Stimulated activated memory B cell treated with anti-CD40 and anti-IgM and Interleukin-4, amounts not matched to agents 10 μg/mL and 1 μg/mL and 100 μg/mL, for 72 hours (primary cell): ENCODE data around the gene NUFIP1.

Experiments used
- ATAC-seq: fragments of 150-1000 bp; cut with Tn5 transposase; 2 replicates; pipeline ENCODE4 v1.10.0; 2021
- H3K27ac Mint-ChIP-seq: one replicate; pipeline ENCODE4 v1.8.0; 2022; ENCODE audit warnings: mild to moderate bottlenecking, mixed read lengths
- H3K27me3 Mint-ChIP-seq: one replicate; pipeline ENCODE4 v1.8.0; 2022; ENCODE audit warnings: mixed read lengths
- H3K36me3 Mint-ChIP-seq: one replicate; pipeline ENCODE4 v1.8.0; 2022; ENCODE audit warnings: mixed read lengths
- H3K4me1 Mint-ChIP-seq: one replicate; pipeline ENCODE4 v1.8.0; 2022; ENCODE audit warnings: mixed read lengths
- H3K4me3 Mint-ChIP-seq: one replicate; pipeline ENCODE4 v1.8.0; 2022; ENCODE audit warnings: mild to moderate bottlenecking, moderate library complexity, mixed read lengths
- H3K9me3 Mint-ChIP-seq: one replicate; pipeline ENCODE4 v1.8.0; 2022; ENCODE audit warnings: mixed read lengths

The NUFIP1 gene

DNA sequence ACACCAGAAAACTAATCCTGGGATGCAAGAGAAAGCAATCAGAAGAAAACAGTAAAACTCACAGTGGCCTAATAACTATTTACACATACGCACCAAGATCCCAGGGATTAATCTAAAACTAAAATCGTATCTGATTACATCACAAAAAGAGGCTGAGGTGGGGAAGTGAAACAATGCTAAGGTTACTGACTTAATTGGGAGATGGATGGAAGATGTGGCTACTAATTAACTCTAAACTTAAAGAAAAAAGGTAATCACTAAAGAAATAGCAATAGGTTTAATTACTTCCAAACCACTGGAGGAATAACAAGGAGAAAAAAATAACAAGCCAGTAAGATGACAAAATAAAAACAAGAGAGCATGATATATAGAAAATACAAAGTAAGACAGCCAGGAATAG, 50.4 kb downstream of the NUFIP1 start:
- ATAC-seq: no peak
- no peak overlapping the region for H3K4me3 Mint-ChIP-seq

DNA sequence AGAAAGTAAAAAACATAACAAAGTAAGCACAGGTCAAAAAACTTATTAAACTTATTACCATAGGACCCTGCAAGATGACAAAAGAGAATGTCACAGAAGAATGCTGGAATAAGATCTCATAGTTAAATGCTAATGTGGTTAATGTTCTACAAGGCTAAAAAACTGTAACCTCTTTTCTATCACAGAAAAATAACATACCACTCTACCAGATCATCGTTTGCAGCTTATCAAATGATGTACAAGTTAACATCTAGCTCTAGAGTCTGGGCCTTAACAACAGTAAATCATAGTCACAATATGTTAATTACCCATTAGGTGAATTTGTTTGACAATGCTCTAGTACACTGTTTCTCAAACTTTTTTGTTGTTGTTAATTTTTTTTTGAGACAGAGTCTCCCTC, 53.0 kb downstream of the NUFIP1 start:
- Mint-ChIP-seq H3K36me3 (peaks cover 5% of the 10 kb centered on the region), H3K27me3 (peaks cover 1% of the 10 kb centered on the region), H3K4me3 (no peak overlapping the region), H3K4me1 (no peaks in the 10 kb centered on the region), H3K9me3 (no peaks in the 10 kb centered on the region), H3K27ac (no peak overlapping the region)
- ATAC-seq: no peak

More for the DNA sequence above, 50.4 kb downstream of the NUFIP1 start:
- Mint-ChIP-seq H3K36me3 (peaks cover 12% of the 10 kb centered on the region), H3K27me3 (no peaks in the 10 kb centered on the region), H3K9me3 (no peaks in the 10 kb centered on the region), H3K27ac (no peak overlapping the region), H3K4me1 (no peaks in the 10 kb centered on the region)

DNA sequence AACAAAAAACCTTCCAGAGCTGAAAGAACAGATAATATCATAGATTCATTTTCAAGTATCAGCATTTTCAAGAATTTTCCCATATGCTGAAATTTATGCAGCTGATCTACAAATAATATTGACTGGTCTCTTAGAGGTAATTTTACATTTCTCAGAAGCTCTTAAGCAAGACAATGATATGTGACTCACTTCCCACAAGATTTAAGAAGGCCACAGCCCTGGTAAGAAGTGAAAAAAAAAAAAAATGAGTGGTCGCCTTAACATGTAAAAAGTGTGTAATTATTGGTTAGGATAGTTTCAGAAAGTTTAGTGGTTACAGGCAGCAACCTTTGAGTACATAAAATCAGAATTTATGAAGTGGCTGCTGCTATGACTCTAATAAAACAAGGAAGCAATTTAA, 54.5 kb downstream of the NUFIP1 start:
- H3K4me3 Mint-ChIP-seq: no peak overlapping the region
- H3K27me3 Mint-ChIP-seq: peaks cover 15% of the 10 kb centered on the region
- no peak overlapping the region for H3K27ac Mint-ChIP-seq
- no peak for ATAC-seq
- H3K9me3 Mint-ChIP-seq: no peaks in the 10 kb centered on the region
- H3K36me3 Mint-ChIP-seq: peaks cover 5% of the 10 kb centered on the region
- H3K4me1 Mint-ChIP-seq: no peaks in the 10 kb centered on the region

DNA sequence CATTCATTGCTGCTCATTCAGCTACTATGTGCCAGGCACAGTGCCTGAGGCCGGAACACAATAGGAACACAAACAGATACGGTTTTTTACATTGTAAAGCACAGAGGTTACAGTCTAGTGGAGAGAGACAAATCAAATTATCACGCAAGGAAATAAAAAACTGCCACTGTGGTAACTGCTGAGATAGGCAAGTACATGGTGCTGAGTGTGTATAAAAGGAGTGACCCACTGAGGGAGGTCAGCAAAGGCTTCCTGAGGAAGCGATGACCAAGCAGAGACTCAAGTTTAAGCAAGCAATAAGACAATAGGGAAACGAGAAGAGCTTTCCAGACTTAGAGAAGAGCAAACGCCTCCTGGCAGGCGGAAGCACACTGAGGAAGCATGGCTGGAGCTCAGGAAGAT, 56.4 kb downstream of the NUFIP1 start:
- Mint-ChIP-seq H3K27ac (no peak overlapping the region), H3K4me1 (no peaks in the 10 kb centered on the region), H3K4me3 (no peak overlapping the region), H3K27me3 (peaks cover 15% of the 10 kb centered on the region), H3K9me3 (no peaks in the 10 kb centered on the region), H3K36me3 (peaks cover 4% of the 10 kb centered on the region)
- ATAC-seq: no peak

DNA sequence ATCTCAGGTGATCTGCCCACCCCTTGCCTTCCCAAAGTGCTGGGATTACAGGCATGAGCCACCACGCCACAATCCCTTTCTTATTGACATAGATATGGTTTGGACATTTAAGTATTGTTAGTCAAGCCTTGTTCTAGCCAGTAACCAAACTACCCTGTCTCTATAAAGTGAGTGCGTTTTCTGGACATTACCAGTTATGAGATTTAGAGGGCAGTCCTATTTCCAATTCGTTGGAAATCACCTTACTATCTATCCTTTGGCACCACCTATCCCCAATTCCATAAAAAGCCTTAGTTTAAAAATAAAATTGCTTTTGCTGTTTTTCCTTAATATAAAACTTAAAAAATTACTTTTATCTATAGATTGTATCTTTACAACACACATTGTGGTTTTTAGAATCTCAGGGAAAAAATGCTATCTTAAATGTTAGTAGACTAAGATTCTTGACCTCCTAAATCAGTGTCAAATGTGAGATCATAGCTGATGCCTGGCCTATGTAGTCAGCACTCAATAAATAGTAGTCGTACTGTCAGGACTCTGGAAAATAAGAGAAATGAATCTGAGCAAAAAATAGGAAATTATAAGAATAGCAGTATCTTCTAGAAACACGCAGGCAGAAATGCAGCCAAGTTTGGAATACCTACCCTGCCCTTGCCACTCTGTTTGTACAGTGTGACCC, 57.0 kb downstream of the NUFIP1 start:
- H3K4me3 Mint-ChIP-seq: no peak overlapping the region
- H3K9me3 Mint-ChIP-seq: no peaks in the 10 kb centered on the region
- peaks cover 15% of the 10 kb centered on the region for H3K27me3 Mint-ChIP-seq
- H3K27ac Mint-ChIP-seq: no peak overlapping the region
- no peaks in the 10 kb centered on the region for H3K4me1 Mint-ChIP-seq
- no peak for ATAC-seq
- no peaks in the 10 kb centered on the region for H3K36me3 Mint-ChIP-seq

DNA sequence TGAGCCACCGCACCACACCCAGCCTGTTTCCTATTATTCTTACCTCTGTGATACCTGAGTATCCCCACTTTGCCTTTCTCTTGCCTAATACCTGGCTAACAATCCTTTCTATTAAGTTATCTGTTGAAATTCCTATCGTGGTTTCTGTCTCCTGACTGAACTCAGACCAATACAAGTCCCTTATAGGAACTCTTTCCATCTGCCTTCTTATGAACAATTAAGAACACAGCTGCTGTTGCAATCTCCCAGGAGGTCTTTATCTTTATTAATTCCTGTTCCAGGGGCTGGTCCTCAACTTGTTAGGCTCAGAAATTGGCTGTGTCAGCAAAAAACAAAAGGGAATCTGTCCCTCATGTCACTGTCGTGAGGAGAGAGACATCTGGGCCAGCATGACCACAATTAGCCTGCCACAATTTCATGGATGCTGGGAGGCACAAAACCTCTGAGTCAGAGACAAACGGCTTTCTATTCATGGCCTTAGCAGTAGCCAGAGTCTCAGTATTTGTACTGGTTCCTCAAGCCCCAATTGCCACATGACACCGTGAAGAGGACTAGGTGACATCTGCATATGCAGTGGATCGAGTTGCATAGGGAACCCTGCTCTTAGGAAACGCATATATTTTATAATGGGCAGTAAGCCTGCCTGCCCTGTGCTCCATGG, 58.2 kb downstream of the NUFIP1 start:
- no peak for ATAC-seq
- Mint-ChIP-seq H3K4me1 (no peaks in the 10 kb centered on the region), H3K27me3 (peaks cover 21% of the 10 kb centered on the region), H3K4me3 (no peak overlapping the region), H3K36me3 (no peaks in the 10 kb centered on the region), H3K27ac (no peak overlapping the region), H3K9me3 (no peaks in the 10 kb centered on the region)

DNA sequence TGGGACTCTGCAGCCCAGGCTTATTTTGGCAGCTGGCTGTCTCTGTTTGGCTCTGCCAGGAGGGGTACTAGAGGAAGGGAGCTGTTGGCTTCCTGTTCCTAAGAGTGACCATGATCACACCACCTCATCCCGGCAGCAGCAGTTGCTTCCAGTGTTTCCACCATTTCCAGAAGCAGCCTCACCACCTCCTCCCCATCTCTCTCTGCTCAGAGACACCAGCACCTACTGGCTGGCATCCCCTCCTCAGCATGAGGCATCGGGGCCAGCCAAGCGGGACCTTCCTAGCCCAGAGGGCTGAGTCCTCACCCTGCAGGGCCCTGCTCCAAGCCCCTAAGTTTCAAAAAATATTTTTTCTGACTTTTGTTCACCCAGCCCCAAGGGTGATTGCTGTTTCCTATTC, 59.0 kb downstream of the NUFIP1 start:
- H3K27me3 Mint-ChIP-seq: peaks cover 29% of the 10 kb centered on the region
- no peak overlapping the region for H3K27ac Mint-ChIP-seq
- no peak overlapping the region for H3K4me3 Mint-ChIP-seq
- H3K36me3 Mint-ChIP-seq: no peaks in the 10 kb centered on the region
- H3K9me3 Mint-ChIP-seq: no peaks in the 10 kb centered on the region
- no peak for ATAC-seq
- no peaks in the 10 kb centered on the region for H3K4me1 Mint-ChIP-seq

DNA sequence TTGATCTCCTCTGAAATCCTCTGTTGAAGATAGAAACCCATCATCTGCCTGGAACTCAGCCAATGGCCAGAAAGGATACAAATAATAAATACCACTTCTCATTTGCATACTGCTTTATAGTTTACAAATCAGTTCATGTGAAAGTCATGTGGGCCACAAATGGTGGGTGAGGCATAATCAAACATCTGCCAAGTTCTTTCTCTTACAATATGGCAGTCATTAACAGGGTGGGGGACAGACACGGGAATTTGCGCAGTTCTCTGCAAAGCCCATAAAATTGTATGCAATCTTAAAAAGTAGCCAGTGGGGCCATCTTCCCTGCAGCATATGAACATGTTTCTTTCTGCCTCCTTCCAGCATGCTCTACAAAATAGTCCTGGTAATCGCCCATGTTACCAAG, 59.6 kb downstream of the NUFIP1 start:
- Mint-ChIP-seq H3K27ac (no peak overlapping the region), H3K4me1 (no peaks in the 10 kb centered on the region), H3K27me3 (peaks cover 35% of the 10 kb centered on the region), H3K9me3 (no peaks in the 10 kb centered on the region), H3K36me3 (no peaks in the 10 kb centered on the region), H3K4me3 (no peak overlapping the region)
- ATAC-seq: no peak

DNA sequence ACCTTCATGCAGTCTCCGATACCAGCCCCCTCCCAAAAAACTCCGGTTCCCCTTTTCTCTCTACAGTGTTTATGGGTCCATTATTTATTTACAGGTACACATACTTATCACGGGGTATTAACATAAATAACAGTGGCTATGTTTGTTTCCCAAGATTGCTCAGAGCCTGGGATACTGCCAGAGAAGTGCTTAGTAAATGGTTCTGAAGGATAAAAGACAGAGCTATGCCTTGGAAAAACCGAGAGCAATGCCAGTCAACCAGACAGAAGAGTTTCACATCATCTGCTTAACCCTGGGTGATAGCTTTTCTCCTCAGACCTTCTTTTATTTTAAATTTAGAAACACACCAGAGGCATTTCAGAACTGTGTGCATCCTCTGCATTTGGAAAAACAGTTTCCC, 61.3 kb downstream of the NUFIP1 start:
- no peaks in the 10 kb centered on the region for H3K9me3 Mint-ChIP-seq
- ATAC-seq: no peak
- no peak overlapping the region for H3K27ac Mint-ChIP-seq
- H3K27me3 Mint-ChIP-seq: peaks cover 38% of the 10 kb centered on the region
- H3K4me1 Mint-ChIP-seq: no peaks in the 10 kb centered on the region
- H3K4me3 Mint-ChIP-seq: no peak overlapping the region
- H3K36me3 Mint-ChIP-seq: no peaks in the 10 kb centered on the region

DNA sequence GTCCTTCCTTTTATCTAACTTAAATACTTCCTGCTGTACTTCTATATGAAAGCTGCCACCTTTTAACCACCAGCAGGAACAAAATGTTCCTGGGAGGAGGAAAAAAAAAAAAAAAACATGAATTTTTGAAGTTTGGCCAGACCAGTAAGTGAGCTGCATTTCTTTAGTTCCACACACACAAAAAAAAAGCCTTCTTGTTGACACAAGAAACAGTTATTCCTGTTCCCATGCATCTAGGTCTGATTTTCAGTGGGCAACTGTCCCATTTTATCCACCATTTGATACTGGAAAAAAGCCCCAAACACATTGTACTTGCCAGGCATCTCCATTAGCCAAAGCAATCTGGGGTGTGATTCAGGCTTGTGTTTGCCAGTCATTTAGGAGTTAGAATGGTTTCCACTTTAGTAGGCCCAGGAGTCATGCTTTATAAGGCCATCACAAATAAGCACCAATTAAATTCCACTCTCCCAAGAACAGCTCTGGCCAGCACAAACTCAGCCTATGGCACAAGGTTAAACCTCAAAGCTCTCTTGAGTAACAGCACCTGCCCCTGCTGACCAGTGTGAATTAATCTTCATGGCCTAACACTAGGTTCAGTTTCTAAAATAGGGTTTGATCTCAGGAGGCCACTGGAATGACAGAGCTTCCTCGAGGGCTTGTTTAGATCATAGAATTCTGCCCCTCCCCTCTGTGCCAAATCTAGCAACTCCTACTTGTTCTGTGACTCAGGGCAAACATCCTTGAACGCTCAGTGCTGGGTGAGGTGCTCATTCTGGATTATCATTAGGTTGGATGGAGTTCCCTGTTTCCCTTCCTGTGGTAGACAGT, 67.1 kb downstream of the NUFIP1 start:
- no peak overlapping the region for H3K27ac Mint-ChIP-seq
- no peak for ATAC-seq
- no peak overlapping the region for H3K4me3 Mint-ChIP-seq
- H3K27me3 Mint-ChIP-seq: peaks cover 23% of the 10 kb centered on the region
- no peaks in the 10 kb centered on the region for H3K4me1 Mint-ChIP-seq
- no peaks in the 10 kb centered on the region for H3K9me3 Mint-ChIP-seq
- H3K36me3 Mint-ChIP-seq: no peaks in the 10 kb centered on the region

DNA sequence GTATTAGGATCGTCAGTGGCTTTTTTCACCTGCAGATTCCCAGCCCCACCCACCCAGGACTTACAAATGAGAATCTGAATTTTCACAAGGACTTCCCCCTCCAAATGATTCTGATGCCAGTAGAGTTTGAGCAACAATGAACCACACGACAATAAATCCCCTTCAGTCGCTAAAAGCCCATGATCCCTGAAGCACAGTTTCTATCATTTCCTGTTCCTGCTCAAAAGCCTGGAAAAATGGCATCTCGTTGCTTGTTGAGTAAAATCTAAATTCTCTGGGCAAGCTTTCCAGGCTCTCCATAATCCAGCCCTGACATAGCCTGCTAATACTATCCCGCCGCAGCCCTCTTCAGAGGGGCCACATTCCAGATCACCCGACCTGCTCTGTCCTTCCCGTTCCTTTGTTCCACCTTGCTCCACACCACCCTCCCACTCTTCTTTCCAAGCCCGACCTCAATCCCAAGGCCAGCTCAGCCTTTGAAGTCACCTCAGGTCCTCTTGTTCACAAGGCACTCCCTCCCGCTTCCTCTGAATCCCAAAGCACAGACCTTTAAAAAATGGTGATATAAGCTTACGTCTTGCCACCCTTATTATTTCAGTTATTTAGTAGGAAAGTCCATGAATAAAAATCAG, 67.9 kb downstream of the NUFIP1 start:
- no peaks in the 10 kb centered on the region for H3K36me3 Mint-ChIP-seq
- H3K4me3 Mint-ChIP-seq: no peak overlapping the region
- no peak for ATAC-seq

DNA sequence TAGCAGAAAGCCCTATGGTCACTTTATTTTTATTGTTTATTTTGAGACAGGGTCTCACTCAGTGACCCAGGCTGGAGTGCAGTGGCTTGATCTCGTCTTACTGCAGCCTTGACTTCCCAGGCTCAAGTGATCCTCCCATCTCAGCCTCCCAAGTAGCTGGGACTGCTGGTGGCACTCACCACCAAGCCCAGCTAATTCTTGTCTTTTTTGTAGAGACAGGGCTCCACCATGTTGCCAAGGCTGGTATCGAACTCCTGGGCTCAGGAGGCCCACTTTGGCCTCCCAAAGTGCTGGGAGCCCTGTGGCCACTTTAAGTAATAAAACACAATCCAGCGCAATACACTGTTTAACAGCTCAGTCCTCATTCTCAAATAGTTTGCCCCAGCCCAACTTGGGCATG, 69.3 kb downstream of the NUFIP1 start:
- Mint-ChIP-seq H3K27me3 (peaks cover 7% of the 10 kb centered on the region), H3K27ac (peak overlapping the region; percentile 40), H3K36me3 (no peaks in the 10 kb centered on the region), H3K9me3 (no peaks in the 10 kb centered on the region), H3K4me1 (no peaks in the 10 kb centered on the region), H3K4me3 (no peak overlapping the region)
- no peak for ATAC-seq

More for the DNA sequence above, 67.9 kb downstream of the NUFIP1 start:
- Mint-ChIP-seq H3K27me3 (peaks cover 20% of the 10 kb centered on the region), H3K9me3 (no peaks in the 10 kb centered on the region), H3K27ac (no peak overlapping the region), H3K4me1 (no peaks in the 10 kb centered on the region)

DNA sequence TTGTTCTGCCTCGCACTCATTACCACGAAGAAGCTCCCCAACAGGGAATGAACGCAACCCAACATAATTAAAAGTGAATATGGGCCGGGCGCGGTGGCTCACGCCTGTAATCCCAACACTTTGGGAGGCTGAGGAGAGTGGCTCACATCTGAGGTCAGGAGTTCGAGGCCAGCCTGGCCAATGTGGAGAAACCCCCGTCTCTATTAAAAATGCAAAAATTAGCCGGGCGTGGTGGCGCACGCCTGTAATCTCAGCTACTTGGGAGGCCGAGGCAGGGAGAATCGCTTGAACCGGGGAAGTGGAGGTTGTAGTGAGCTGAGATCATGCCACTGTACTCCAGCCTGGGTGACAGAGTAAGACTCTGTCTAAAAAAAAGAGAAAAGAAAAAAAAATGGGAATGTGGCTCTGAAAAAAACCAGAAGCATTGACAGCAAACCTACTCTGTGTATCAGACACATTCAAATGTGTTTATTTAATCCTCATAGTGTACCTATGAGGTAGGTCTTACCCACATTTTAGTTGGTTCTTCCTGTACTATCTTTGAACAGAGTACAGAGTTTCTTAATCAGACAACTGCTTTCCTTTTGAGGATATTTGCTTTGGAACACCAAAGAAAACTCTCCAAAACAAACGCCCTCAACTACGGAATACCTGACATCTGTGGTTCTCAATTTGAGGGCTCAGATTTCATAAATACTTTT, 70.0 kb downstream of the NUFIP1 start:
- no peaks in the 10 kb centered on the region for H3K36me3 Mint-ChIP-seq
- ATAC-seq: no peak
- no peaks in the 10 kb centered on the region for H3K9me3 Mint-ChIP-seq
- H3K27me3 Mint-ChIP-seq: no peaks in the 10 kb centered on the region
- H3K27ac Mint-ChIP-seq: no peak overlapping the region
- H3K4me3 Mint-ChIP-seq: no peak overlapping the region
- no peaks in the 10 kb centered on the region for H3K4me1 Mint-ChIP-seq

DNA sequence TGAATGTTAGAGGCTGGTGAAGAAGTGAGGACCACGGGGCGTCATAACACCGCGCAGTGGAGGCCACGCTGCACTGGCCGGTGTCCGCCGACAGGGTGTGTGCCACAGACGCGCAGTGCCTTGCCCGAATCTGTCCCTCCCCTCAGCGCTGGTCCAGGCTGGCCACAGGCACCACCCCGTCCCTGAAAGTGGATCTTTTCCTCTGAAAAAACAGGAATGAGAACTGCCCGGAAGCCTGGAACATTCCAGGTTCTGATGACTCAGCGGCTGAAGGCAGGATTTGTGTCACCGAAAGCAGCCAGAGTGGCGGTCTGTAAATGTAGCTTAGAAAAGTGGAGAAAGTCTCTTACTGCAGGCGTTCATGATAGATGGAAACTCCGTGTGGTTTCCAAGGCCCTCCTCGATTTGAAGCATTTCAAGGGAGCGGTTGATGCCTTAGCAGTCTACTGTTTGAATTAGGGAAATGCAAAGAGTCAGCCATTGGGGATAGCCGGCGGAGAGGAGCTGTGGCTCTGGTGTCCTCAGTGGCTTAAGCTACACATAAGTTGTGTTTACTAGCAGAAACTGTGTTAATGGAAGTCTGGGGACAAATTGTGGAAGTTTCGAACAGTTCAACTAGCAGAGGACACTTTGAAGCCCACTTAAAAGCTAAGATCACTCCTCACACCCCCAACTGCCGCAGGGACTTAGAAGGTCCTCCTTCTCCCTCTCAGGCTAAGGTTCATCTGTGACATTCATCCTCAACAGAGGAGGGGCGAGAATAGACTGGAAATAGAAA, 70.8 kb downstream of the NUFIP1 start:
- H3K27me3 Mint-ChIP-seq: no peaks in the 10 kb centered on the region
- no peaks in the 10 kb centered on the region for H3K4me1 Mint-ChIP-seq
- no peaks in the 10 kb centered on the region for H3K36me3 Mint-ChIP-seq
- no peak overlapping the region for H3K27ac Mint-ChIP-seq
- ATAC-seq: peak; percentile 94
- no peak overlapping the region for H3K4me3 Mint-ChIP-seq
- no peaks in the 10 kb centered on the region for H3K9me3 Mint-ChIP-seq
